ENCODE data around the gene AP1S3.

The AP1S3 gene

DNA sequence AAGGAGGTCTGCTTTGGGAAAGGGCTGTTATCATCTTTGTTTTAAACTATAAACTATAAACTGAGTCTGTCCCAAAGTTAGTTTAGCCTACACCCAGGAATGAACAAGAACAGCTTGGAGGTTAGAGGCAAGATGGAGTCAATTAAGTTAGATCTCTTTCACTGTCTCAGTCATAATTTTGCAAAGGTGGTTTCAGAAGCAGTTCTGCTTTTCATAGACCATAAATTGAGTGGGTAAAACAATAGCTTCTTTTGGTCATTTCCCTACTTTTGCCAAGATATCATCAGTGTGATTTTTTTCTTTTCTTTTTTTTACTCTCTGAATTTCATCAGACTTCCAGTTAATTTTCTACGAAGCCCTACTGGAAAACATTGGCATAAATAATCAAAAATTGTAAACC, 117.0 kb downstream of the AP1S3 start:
- DNase-seq: no peak

DNA sequence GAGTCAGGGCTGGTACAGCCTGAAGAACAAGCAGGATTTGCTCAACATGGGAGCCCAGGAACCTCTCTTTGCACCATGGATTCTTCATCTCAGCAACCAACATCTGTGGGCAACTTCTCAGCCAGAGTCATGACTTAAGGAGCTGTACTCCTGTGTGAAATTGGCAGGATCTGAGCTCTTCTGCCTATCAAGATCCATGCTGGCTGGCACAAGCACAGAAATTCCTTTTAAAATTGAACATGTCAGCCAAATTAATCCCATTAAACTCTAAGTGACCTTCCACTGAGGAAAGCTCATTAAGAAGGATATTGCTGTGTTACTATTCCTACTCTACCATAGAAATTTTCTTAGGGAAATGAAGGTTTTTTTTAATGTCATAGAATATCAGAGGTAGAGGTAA, 124.7 kb downstream of the AP1S3 start:
- DNase-seq: no peak

DNA sequence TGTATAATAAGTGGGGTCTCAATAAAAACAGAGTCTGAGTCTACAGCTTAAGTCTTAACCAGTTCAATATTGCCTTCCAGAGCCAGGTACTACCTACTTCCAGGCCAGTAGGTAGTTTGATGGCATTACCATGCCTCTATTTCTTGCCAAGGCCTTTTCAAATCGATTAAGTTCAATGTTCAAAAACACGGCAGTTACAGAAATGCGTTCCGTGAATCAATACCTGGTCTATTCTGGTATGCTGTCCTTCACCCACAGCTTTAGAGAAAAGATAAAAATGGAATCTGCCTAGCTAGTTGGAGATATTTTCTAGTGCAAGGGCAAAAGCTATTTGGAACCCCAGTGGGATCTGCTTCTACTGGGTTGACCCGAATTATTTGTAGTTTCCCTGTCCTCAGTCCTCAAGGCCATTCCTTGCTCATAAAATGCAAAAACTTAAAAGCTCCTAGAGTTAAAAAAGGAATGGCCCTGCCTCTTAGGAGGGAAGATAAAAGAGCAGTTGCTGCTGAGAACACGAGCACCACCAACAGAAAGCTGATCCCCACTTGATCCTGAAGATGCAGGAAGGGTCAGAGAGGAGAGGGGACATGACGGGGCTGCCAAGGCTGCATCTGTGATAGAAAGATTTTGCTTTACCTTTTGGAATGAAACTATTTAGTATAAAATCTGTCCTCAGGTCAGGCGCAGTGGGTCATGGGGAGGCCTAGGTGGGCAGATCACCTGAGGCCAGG, 125.6 kb downstream of the AP1S3 start:
- no peak for DNase-seq

All from inflammatory macrophage treated with lipopolysaccharide for 1 hour (primary cell).